SH-SY5Y (cell line): ENCODE results near the gene CA7.

ENCODE experiments used
- GATA2 ChIP-seq: IDR thresholded peaks from 2 replicates; pipeline ENCODE4 v1.6.1; 2011; ENCODE audit warnings: mild to moderate bottlenecking, low read depth, low read length
- GATA3 ChIP-seq: IDR thresholded peaks from 2 replicates; pipeline ENCODE4 v1.6.1; 2011; ENCODE audit warnings: low read depth, mild to moderate bottlenecking, low read length, moderate library complexity

- no peak for TF ChIP-seq GATA3
- TF ChIP-seq GATA2 = no peak
Measured at GRCh38 chr16:66898933-66899309, 54.7 kb downstream of the CA7 start.
